Bronchial epithelial cell (primary cell): ENCODE measurements around the gene LY9. TPM values are rescaled to one million over a fixed set of nuclear protein-coding genes. Genes with fewer than 3 reads are reported as not detected.

ENCODE experiments used
- DNase-seq: peaks from one replicate; pipeline ENCODE4 v3.0.0-alpha.2; 2010; ENCODE audit warnings: low read depth
- FAIRE-seq: peaks from 2 replicates; lab custom pipeline; 2011; peaks lifted over from hg19 to GRCh38; lab: Jason Lieb, UNC
- H3K27me3 ChIP-seq: 2 replicates; pipeline ENCODE4 v1.5.1; 2011; ENCODE audit warnings: low read length; ENCODE audit not compliant: control insufficient read depth, insufficient read depth
- H3K36me3 ChIP-seq: 2 replicates; pipeline ENCODE4 v1.5.1; 2011; ENCODE audit warnings: low read length; ENCODE audit not compliant: control insufficient read depth, insufficient read depth
- H3K4me3 ChIP-seq: 2 replicates; pipeline ENCODE4 v1.5.1; 2011; ENCODE audit warnings: mild to moderate bottlenecking, low read depth, low read length, control low read depth
- CTCF ChIP-seq: IDR thresholded peaks from 2 replicates; pipeline ENCODE4 v1.5.1; 2011; ENCODE audit warnings: mild to moderate bottlenecking, moderate library complexity, low read length, control low read depth, inconsistent platforms; ENCODE audit not compliant: insufficient read depth, severe bottlenecking
- total RNA-seq: library from RNA; depleted of rRNA; stranded (reverse); fragments of >200 nt; gene quantifications from 2 replicates; pipeline ENCODE4 v1.2.1, GENCODE V29; 2014

Gene LY9
- total RNA-seq, 1 donor from 2014 or later = under 0.01 TPM

- DNase-seq (no peak), FAIRE-seq (no peak)
- no peak for TF ChIP-seq CTCF
- Histone ChIP-seq H3K27me3 (no peaks in the 10 kb centered on the region), H3K4me3 (no peak overlapping the region), H3K36me3 (no peaks in the 10 kb centered on the region)
These were observed 25.7 kb downstream of the LY9 start for GRCh38 chr1:160821627-160822026.

GRCh38 chr1:160823296-160823695 lies 27.3 kb downstream of the LY9 start:
- DNase-seq (no peak), FAIRE-seq (no peak)
- H3K36me3 ChIP-seq = no peaks in the 10 kb centered on the region
- no peaks in the 10 kb centered on the region for H3K27me3 ChIP-seq
- H3K4me3 ChIP-seq = no peak overlapping the region
- no peak for TF ChIP-seq CTCF

GRCh38 chr1:160826546-160826945 lies 30.6 kb downstream of the LY9 start:
- no peaks in the 10 kb centered on the region for H3K36me3 ChIP-seq
- TF ChIP-seq CTCF = no peak
- no peak overlapping the region for H3K4me3 ChIP-seq
- DNase-seq (peak; percentile 69), FAIRE-seq (no peak)
- no peaks in the 10 kb centered on the region for H3K27me3 ChIP-seq

GRCh38 chr1:160827418-160827817 lies 31.4 kb downstream of the LY9 start:
- Histone ChIP-seq H3K27me3 (no peaks in the 10 kb centered on the region), H3K4me3 (no peak overlapping the region), H3K36me3 (no peaks in the 10 kb centered on the region)
- TF ChIP-seq CTCF = no peak
- peak; percentile 74 for DNase-seq
- peak; percentile 40 for FAIRE-seq

- Histone ChIP-seq H3K4me3 (no peak overlapping the region), H3K27me3 (peaks cover 2% of the 10 kb centered on the region), H3K36me3 (no peaks in the 10 kb centered on the region)
- no peak for TF ChIP-seq CTCF
- FAIRE-seq (peak; percentile 62), DNase-seq (no peak)
These were observed 33.8 kb downstream of the LY9 start for GRCh38 chr1:160829766-160830165.

- H3K36me3 ChIP-seq = no peaks in the 10 kb centered on the region
- DNase-seq (peak; percentile 55), FAIRE-seq (no peak)
- H3K4me3 ChIP-seq = no peak overlapping the region
- peaks cover 2% of the 10 kb centered on the region for H3K27me3 ChIP-seq
- TF ChIP-seq CTCF = peak; percentile 79
These were observed 34.6 kb downstream of the LY9 start for GRCh38 chr1:160830321-160831153.
